ENCODE results near the gene SSH2. TPM values are rescaled to one million over a fixed set of nuclear protein-coding genes. Genes with fewer than 3 reads are reported as not detected.

The SSH2 gene
- total and polyA plus RNA-seq, 9 of the 15 experiments (the other 6 are each of a cell fraction or from before 2014, with no cell fraction given), result 3.9 to 16.1 (median 10.2) TPM

- ChIA-PET CTCF (ENCODE audit: low intra/inter-chr PET ratio) (no interaction called here), POLR2A (no interaction called here)
- FAIRE-seq, result no peak
- Histone ChIP-seq H3K36me3 (ENCODE audit: control insufficient read depth, insufficient read depth, low read length) (no peaks in the 10 kb centered on the region), H2AFZ (ENCODE audit: low read depth, low read length) (no peak overlapping the region), H4K20me1 (replicated peaks; ENCODE audit: control insufficient read depth, insufficient read depth, low read length) (no peaks in the 10 kb centered on the region), H3K4me3 (no peak overlapping the region), H3K27me3 (ENCODE audit: control insufficient read depth in 2 of 2, insufficient read depth in 2 of 2, low read length in 2 of 2) (no peaks in the 10 kb centered on the region), H3K9me3 (replicated peaks; ENCODE audit: control insufficient read depth, insufficient read depth, low read depth, low read length) (no peaks in the 10 kb centered on the region), H3K4me2 (ENCODE audit: insufficient read depth, low read length) (no peak overlapping the region), H3K9me1 (ENCODE audit: control insufficient read depth, insufficient read depth, low read length) (no peaks in the 10 kb centered on the region), H3K9ac (ENCODE audit: insufficient read depth in 1 of 2, low read depth in 2 of 2, low read length in 2 of 2) (no peak overlapping the region), H3K27ac (ENCODE audit: extremely low read depth, low read depth, low read length) (no peak overlapping the region), H3K79me2 (ENCODE audit: control insufficient read depth, insufficient read depth, low read length) (no peaks in the 10 kb centered on the region), H3K4me1 (replicated peaks in 1 of 2; ENCODE audit: control insufficient read depth in 2 of 2, insufficient read depth in 2 of 2, low read length in 2 of 2) (peaks cover 3 to 5% of the 10 kb centered on the region in 2 experiments; a peak in 3 of 5 replicates)
- TF ChIP-seq MITF (IDR thresholded peaks at IDR 0.05), result no peak
- TF ChIP-seq NCOR1 (IDR thresholded peaks at IDR 0.05), result no peak
- TF ChIP-seq CBFA2T3 (IDR thresholded peaks at IDR 0.05), result no peak
- no peak for TF ChIP-seq BCL6 (CRISPR knock-in tag; IDR thresholded peaks at IDR 0.05)
- TF ChIP-seq FOXM1 (IDR thresholded peaks at IDR 0.05; ENCODE audit: low read depth), result no peak
- no peak for TF ChIP-seq FOXM1 (CRISPR knock-in tag; IDR thresholded peaks at IDR 0.05; ENCODE audit: low read depth)
- TF ChIP-seq ZNF277 (CRISPR knock-in tag; IDR thresholded peaks at IDR 0.05; ENCODE audit: borderline replicate concordance), result no peak
- no peak for TF ChIP-seq LARP7 (IDR thresholded peaks at IDR 0.05)
- TF ChIP-seq TBP (optimal IDR thresholded peaks at IDR 0.05; ENCODE audit: low read depth, low read length), result no peak
- TF ChIP-seq TCF3 (CRISPR knock-in tag; IDR thresholded peaks at IDR 0.05), result no peak
- no peak for TF ChIP-seq RUNX1 (IDR thresholded peaks at IDR 0.05; ENCODE audit: low read depth)
- TF ChIP-seq MYC (IDR thresholded peaks at IDR 0.05; ENCODE audit: low read depth, low read length), result no peak
- TF ChIP-seq MYC (CRISPR knock-in tag; IDR thresholded peaks at IDR 0.05; ENCODE audit: borderline replicate concordance, low read depth), result no peak
- no TSS peak for BruUV-seq (replicated peaks)
- 38% methylated on average over 1 of the region's 1 CpG for WGBS (ENCODE audit: insufficient coverage, low coverage, missing lambda C conversion rate)
- no peak for ATAC-seq
- intact Hi-C loops (cut with micrococcal nuclease) (no loop called here), in situ Hi-C loops (cut with MboI) (loop anchor here (5.0 to 10.0 kb wide), 2 partner anchors 127 to 284 kb away; no protein-coding TSS in a partner anchor)
- no peak for DNase-seq (ENCODE audit: extremely low read depth in 1 of 4, low spot score in 3 of 4)
Measured at GRCh38 chr17:29800457-29800856, 129.6 kb downstream of the SSH2 start.
